Measurements from ENCODE around the gene ESRRG.

Gene ESRRG

GRCh38 chr1:216739793-216740192 lies 16.6 kb upstream of the ESRRG start (continued):
- TF ChIP-seq, protein P1, sequence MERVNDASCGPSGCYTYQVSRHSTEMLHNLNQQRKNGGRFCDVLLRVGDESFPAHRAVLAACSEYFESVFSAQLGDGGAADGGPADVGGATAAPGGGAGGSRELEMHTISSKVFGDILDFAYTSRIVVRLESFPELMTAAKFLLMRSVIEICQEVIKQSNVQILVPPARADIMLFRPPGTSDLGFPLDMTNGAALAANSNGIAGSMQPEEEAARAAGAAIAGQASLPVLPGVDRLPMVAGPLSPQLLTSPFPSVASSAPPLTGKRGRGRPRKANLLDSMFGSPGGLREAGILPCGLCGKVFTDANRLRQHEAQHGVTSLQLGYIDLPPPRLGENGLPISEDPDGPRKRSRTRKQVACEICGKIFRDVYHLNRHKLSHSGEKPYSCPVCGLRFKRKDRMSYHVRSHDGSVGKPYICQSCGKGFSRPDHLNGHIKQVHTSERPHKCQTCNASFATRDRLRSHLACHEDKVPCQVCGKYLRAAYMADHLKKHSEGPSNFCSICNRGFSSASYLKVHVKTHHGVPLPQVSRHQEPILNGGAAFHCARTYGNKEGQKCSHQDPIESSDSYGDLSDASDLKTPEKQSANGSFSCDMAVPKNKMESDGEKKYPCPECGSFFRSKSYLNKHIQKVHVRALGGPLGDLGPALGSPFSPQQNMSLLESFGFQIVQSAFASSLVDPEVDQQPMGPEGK (CRISPR knock-in tag; IDR thresholded peaks at IDR 0.05; ENCODE audit: borderline replicate concordance) = no peak
- TF ChIP-seq OSR1 (CRISPR knock-in tag; IDR thresholded peaks at IDR 0.05) = no peak

GRCh38 chr1:216732121-216732520 lies 8.9 kb upstream of the ESRRG start:
- no peak for ATAC-seq
- no peak for TF ChIP-seq TCF4 (CRISPR knock-in tag; IDR thresholded peaks at IDR 0.05; ENCODE audit: borderline replicate concordance)
- TF ChIP-seq ZFP30 (CRISPR knock-in tag; IDR thresholded peaks at IDR 0.05) = no peak
- TF ChIP-seq BACH2 (CRISPR knock-in tag; IDR thresholded peaks at IDR 0.05; ENCODE audit: borderline replicate concordance) = no peak
- no peak for TF ChIP-seq POU6F1 (CRISPR knock-in tag; IDR thresholded peaks at IDR 0.05; ENCODE audit: borderline replicate concordance, low read depth)
- no peak for TF ChIP-seq PPARA (CRISPR knock-in tag; IDR thresholded peaks at IDR 0.05; ENCODE audit: borderline replicate concordance)
- no peak for TF ChIP-seq CREB5 (CRISPR knock-in tag; IDR thresholded peaks at IDR 0.05; ENCODE audit: low read depth)
- TF ChIP-seq, protein P1 (CRISPR knock-in tag; IDR thresholded peaks at IDR 0.05; ENCODE audit: borderline replicate concordance) = no peak
- no peak for TF ChIP-seq ZC3H10 (CRISPR knock-in tag; IDR thresholded peaks at IDR 0.05)
- no peak for TF ChIP-seq ISL1 (CRISPR knock-in tag; IDR thresholded peaks at IDR 0.05)
- no peak for TF ChIP-seq OSR1 (CRISPR knock-in tag; IDR thresholded peaks at IDR 0.05)
- no peak for TF ChIP-seq ESRRG (CRISPR knock-in tag; IDR thresholded peaks at IDR 0.05)
- no peak for TF ChIP-seq RARB (CRISPR knock-in tag; IDR thresholded peaks at IDR 0.05)
- no peak for TF ChIP-seq CSDC2 (CRISPR knock-in tag; IDR thresholded peaks at IDR 0.05)
- no peak for TF ChIP-seq CSRNP3 (CRISPR knock-in tag; IDR thresholded peaks at IDR 0.05)
- no peak for TF ChIP-seq ZNF70 (CRISPR knock-in tag; IDR thresholded peaks at IDR 0.05)
- TF ChIP-seq GLIS3 (CRISPR knock-in tag; IDR thresholded peaks at IDR 0.05) = no peak
- TF ChIP-seq, protein P2, sequence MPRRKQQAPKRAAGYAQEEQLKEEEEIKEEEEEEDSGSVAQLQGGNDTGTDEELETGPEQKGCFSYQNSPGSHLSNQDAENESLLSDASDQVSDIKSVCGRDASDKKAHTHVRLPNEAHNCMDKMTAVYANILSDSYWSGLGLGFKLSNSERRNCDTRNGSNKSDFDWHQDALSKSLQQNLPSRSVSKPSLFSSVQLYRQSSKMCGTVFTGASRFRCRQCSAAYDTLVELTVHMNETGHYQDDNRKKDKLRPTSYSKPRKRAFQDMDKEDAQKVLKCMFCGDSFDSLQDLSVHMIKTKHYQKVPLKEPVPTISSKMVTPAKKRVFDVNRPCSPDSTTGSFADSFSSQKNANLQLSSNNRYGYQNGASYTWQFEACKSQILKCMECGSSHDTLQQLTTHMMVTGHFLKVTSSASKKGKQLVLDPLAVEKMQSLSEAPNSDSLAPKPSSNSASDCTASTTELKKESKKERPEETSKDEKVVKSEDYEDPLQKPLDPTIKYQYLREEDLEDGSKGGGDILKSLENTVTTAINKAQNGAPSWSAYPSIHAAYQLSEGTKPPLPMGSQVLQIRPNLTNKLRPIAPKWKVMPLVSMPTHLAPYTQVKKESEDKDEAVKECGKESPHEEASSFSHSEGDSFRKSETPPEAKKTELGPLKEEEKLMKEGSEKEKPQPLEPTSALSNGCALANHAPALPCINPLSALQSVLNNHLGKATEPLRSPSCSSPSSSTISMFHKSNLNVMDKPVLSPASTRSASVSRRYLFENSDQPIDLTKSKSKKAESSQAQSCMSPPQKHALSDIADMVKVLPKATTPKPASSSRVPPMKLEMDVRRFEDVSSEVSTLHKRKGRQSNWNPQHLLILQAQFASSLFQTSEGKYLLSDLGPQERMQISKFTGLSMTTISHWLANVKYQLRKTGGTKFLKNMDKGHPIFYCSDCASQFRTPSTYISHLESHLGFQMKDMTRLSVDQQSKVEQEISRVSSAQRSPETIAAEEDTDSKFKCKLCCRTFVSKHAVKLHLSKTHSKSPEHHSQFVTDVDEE (CRISPR knock-in tag; IDR thresholded peaks at IDR 0.05) = no peak
- no peak for TF ChIP-seq SNAI2 (CRISPR knock-in tag; IDR thresholded peaks at IDR 0.05)
- TF ChIP-seq ZNF8 (CRISPR knock-in tag; IDR thresholded peaks at IDR 0.05) = no peak

DNA sequence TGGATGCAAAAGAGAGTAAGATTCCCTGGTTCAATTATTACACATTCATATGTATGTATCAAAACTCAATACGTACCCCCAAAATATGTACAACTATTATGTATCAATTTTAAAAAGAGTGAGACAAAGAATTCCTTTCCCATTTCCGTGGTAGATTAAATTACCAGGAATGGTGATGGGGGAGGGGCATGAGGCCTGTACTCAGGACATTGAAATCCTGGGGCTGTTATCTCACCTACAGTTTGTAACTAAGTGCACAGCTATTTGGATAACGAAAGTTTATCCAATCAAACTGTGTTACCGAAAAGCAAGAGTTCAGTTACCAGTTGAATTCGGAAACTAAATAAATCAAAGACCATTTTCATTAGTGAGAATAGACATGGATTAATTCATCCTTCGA lies 8.3 kb upstream of the ESRRG start:
- TF ChIP-seq, protein P1 (CRISPR knock-in tag; IDR thresholded peaks at IDR 0.05; ENCODE audit: borderline replicate concordance) = no peak
- TF ChIP-seq TOX (CRISPR knock-in tag; IDR thresholded peaks at IDR 0.05; ENCODE audit: borderline replicate concordance) (no peak), POU6F1 (CRISPR knock-in tag; IDR thresholded peaks at IDR 0.05; ENCODE audit: borderline replicate concordance, low read depth) (no peak), ESRRG (CRISPR knock-in tag; IDR thresholded peaks at IDR 0.05) (no peak), ZNF565 (CRISPR knock-in tag; conservative IDR thresholded peaks at IDR 0.05; ENCODE audit: low read depth) (no peak), TCF4 (CRISPR knock-in tag; IDR thresholded peaks at IDR 0.05; ENCODE audit: borderline replicate concordance) (no peak), ARNTL (CRISPR knock-in tag; IDR thresholded peaks at IDR 0.05; ENCODE audit: borderline replicate concordance, low read depth) (no peak)

More for the DNA sequence above, 8.3 kb upstream of the ESRRG start:
- ATAC-seq = no peak

Measured in SK-N-SH treated with all-trans-retinoic acid at 6 μM for 48 hours (cell line).